HepG2 (cell line): ENCODE measurements around the gene ZFP36. TPM values are rescaled to one million over a fixed set of nuclear protein-coding genes. Genes with fewer than 3 reads are reported as not detected.

ENCODE experiments used
- ATAD3A ChIP-seq: sonication (generic); formaldehyde crosslinking; IDR thresholded peaks from 2 replicates; pipeline ENCODE4 v1.4.0; 2020; ENCODE audit warnings: missing genetic modification reagents
- CBFB ChIP-seq: sonication (generic); formaldehyde crosslinking; IDR thresholded peaks from 2 replicates; pipeline ENCODE4 v1.4.0; 2020; ENCODE audit warnings: missing genetic modification reagents
- HNF4G ChIP-seq, 2 experiments: sonication (generic) in 1 of 2; formaldehyde crosslinking in 1 of 2; IDR thresholded peaks; 2 replicates each; pipeline versions ENCODE4 v1.4.0 to v1.6.1; 2011 to 2020; ENCODE audit warnings: borderline replicate concordance in 2 of 2, low read depth in 2 of 2, mild to moderate bottlenecking in 2 of 2, low read length in 1 of 2, missing genetic modification reagents in 1 of 2, moderate library complexity in 1 of 2
- KMT2A ChIP-seq: sonication (generic); formaldehyde crosslinking; IDR thresholded peaks from 2 replicates; pipeline ENCODE4 v1.4.0; 2020; ENCODE audit warnings: missing genetic modification reagents
- MAZ ChIP-seq, 2 experiments: sonication (generic) in 1 of 2; formaldehyde crosslinking in 1 of 2; IDR thresholded peaks; 2 replicates each; pipeline versions ENCODE4 v1.5.0 to v1.6.1; 2012 to 2020; ENCODE audit warnings: low read depth in 2 of 2, mild to moderate bottlenecking in 2 of 2, borderline replicate concordance in 1 of 2, improper control_type of control experiment in 1 of 2, low read length in 1 of 2, missing genetic modification reagents in 1 of 2, moderate library complexity in 1 of 2
- NCOA5 ChIP-seq: sonication (generic); formaldehyde crosslinking; IDR thresholded peaks from 2 replicates; pipeline ENCODE4 v1.4.0; 2020; ENCODE audit warnings: missing genetic modification reagents
- RCOR2 ChIP-seq: IDR thresholded peaks from 2 replicates; pipeline ENCODE4 v1.6.1; 2016; ENCODE audit warnings: missing biosample characterization, missing genetic modification reagents
- RXRB ChIP-seq: IDR thresholded peaks from 2 replicates; pipeline ENCODE4 v1.6.1; 2016; ENCODE audit warnings: borderline replicate concordance, missing genetic modification reagents, missing compliant biosample characterization
- SIN3A ChIP-seq: IDR thresholded peaks from 2 replicates; pipeline ENCODE4 v1.6.1; 2011; ENCODE audit warnings: low read depth, mild to moderate bottlenecking, control low read depth, low read length, borderline replicate concordance
- TEAD3 ChIP-seq: optimal IDR thresholded peaks from 2 replicates; pipeline ENCODE3; 2016; ENCODE audit warnings: borderline replicate concordance
- XRCC5 ChIP-seq: fragments of 200-400 bp; formaldehyde crosslinking; optimal IDR thresholded peaks from 2 replicates; pipeline ENCODE3; 2017; ENCODE audit warnings: mild to moderate bottlenecking, low read length
- ZBTB14 ChIP-seq: sonication (generic); formaldehyde crosslinking; IDR thresholded peaks from 2 replicates; pipeline ENCODE4 v1.4.0; 2020; ENCODE audit warnings: missing genetic modification reagents
- ZBTB44 ChIP-seq: sonication (generic); formaldehyde crosslinking; IDR thresholded peaks from 2 replicates; pipeline ENCODE4 v1.4.0; 2020; ENCODE audit warnings: missing genetic modification reagents
- ZFY ChIP-seq: sonication (generic); formaldehyde crosslinking; IDR thresholded peaks from 2 replicates; pipeline ENCODE4 v1.4.0; 2020; ENCODE audit warnings: missing genetic modification reagents
- ZNF207 ChIP-seq: fragments of 450-650 bp; IDR thresholded peaks from 2 replicates; pipeline ENCODE4 v1.6.1; 2016; ENCODE audit warnings: antibody characterized with exemption, borderline replicate concordance
- ZNF225 ChIP-seq: sonication (generic); formaldehyde crosslinking; IDR thresholded peaks from 2 replicates; pipeline ENCODE4 v1.4.0; 2020; ENCODE audit warnings: mild to moderate bottlenecking, missing genetic modification reagents
- ZNF234 ChIP-seq: sonication (generic); formaldehyde crosslinking; conservative IDR thresholded peaks from 2 replicates; pipeline ENCODE4 v1.5.1; 2020; ENCODE audit warnings: mild to moderate bottlenecking, missing genetic modification reagents
- ZNF335 ChIP-seq: sonication (generic); formaldehyde crosslinking; IDR thresholded peaks from 2 replicates; pipeline ENCODE4 v1.4.0; 2020; ENCODE audit warnings: missing genetic modification reagents
- ZNF549 ChIP-seq: sonication (generic); formaldehyde crosslinking; IDR thresholded peaks from 2 replicates; pipeline ENCODE4 v1.5.0; 2020; ENCODE audit warnings: missing genetic modification reagents
- ZNF562 ChIP-seq: sonication (generic); formaldehyde crosslinking; IDR thresholded peaks from 2 replicates; pipeline ENCODE4 v1.8.0; 2022; ENCODE audit warnings: missing genetic modification reagents, borderline replicate concordance
- ZNF598 ChIP-seq: sonication (generic); formaldehyde crosslinking; IDR thresholded peaks from 2 replicates; pipeline ENCODE4 v1.5.1; 2020; ENCODE audit warnings: mild to moderate bottlenecking, missing genetic modification reagents, borderline replicate concordance
- ZNF672 ChIP-seq: sonication (generic); formaldehyde crosslinking; IDR thresholded peaks from 2 replicates; pipeline ENCODE4 v1.8.1; 2022; ENCODE audit warnings: missing genetic modification reagents
- ZNF761 ChIP-seq: sonication (generic); formaldehyde crosslinking; conservative IDR thresholded peaks from 2 replicates; pipeline ENCODE4 v1.4.0; 2020; ENCODE audit warnings: mild to moderate bottlenecking, missing genetic modification reagents
- ZSCAN12 ChIP-seq: sonication (generic); formaldehyde crosslinking; IDR thresholded peaks from 2 replicates; pipeline ENCODE4 v1.9.0; 2021; ENCODE audit warnings: mild to moderate bottlenecking, missing genetic modification reagents
- ZZZ3 ChIP-seq: sonication (generic); formaldehyde crosslinking; IDR thresholded peaks from 2 replicates; pipeline ENCODE4 v1.4.0; 2020; ENCODE audit warnings: missing genetic modification reagents, mild to moderate bottlenecking, borderline replicate concordance
- polyA plus RNA-seq, 8 experiments: library from polyadenylated mRNA; depleted of rRNA in 3 of 8; stranded (reverse) in 7 of 8; unstranded in 1 of 8; fragments of >200 nt; fragmentation: Illumina TruSeq in 4 of 8; extraction: Trizol in 4 of 8; gene quantifications; 2 replicates each; pipeline versions ENCODE4 v1.2.1 to v1.2.3, GENCODE V29; 2011 to 2016; ENCODE audit warnings: low read depth in 4 of 8, missing spikeins in 1 of 8, mixed read lengths in 1 of 8; ENCODE audit not compliant: insufficient read depth in 1 of 8
- total RNA-seq, 5 experiments: library from RNA; depleted of rRNA; stranded (reverse); fragments of >200 nt; fragmentation: Illumina TruSeq; extraction: Trizol; gene quantifications; 2 replicates each; pipeline ENCODE4 v1.2.3, GENCODE V29; 2016; ENCODE audit warnings: low read depth in 1 of 5
- TF ChIP-seq, protein P1 (sequence below): sonication (generic); formaldehyde crosslinking; IDR thresholded peaks from 2 replicates; pipeline ENCODE4 v1.5.0; 2020; ENCODE audit warnings: missing genetic modification reagents, mild to moderate bottlenecking, borderline replicate concordance

ZFP36 gene
- total and polyA plus RNA-seq, 2 of the 13 experiments (the other 11 are each of a cell fraction or from before 2014, with no cell fraction given): 1.4 to 1.7 TPM

DNA sequence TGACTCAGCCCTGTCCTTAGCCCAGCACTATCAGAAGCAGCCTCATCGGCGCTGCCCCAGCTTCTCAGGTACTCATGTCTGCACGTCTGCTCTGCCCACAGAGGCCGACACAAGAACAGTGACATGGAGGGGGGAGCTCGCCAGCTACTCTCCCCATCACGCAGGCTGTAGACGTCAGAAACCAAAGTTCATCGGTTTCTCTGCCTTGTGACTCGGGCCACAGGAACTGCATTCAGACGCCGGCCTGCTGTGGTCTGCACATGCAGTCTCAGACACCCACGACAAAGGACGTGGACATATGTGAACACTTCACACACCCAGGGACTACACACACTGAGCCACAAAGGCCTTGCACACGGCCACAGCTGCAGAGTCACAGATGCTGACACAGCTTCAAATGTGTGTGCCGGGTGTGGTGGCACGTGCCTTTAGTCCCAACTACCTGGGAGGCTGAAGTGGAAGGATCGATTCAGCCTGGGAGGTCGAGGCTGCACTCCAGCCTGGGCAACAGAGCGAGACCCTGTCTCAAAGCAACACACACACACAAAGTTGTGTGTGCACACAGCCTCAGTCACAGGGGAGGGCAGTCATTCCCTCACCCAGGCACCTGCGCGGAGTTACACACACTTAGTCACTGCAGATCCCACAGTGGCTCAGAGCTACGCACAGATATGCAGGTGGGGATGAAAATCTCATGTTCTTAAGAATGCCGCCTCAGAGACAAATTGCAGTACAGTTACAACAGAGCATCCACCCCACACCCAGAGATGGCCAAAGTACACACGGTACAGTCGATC is 4.9 kb upstream of the ZFP36 start (continued):
- TF ChIP-seq ZNF562 (CRISPR knock-in tag) (no peak), MAZ (IDR thresholded peaks at IDR 0.05; ENCODE audit: borderline replicate concordance, low read depth, low read length) (peak; percentile 28; the same call in 1 of the 2 replicates), MAZ (CRISPR knock-in tag; IDR thresholded peaks at IDR 0.05; ENCODE audit: low read depth) (no peak), NCOA5 (CRISPR knock-in tag) (no peak), SIN3A (peak; percentile 70; the same call in 1 of the 2 replicates), ZSCAN12 (no peak), ZZZ3 (CRISPR knock-in tag) (no peak), RXRB (CRISPR knock-in tag) (peak; percentile 88), CBFB (peak; percentile 29), ZNF234 (no peak), ZNF207 (no peak), KMT2A (CRISPR knock-in tag) (peak; percentile 62; the same call in 1 of the 2 replicates), ZNF672 (CRISPR knock-in tag) (no peak), ATAD3A (CRISPR knock-in tag) (no peak), ZNF598 (peak; percentile 79; the same call in 1 of the 2 replicates), ZBTB44 (CRISPR knock-in tag) (0 out of 2 replicates have a peak, but pooled peaks have one; percentile 14), RCOR2 (peak; percentile 66), ZFY (CRISPR knock-in tag) (peak; percentile 86), XRCC5 (peak; percentile 13), ZNF761 (peak; percentile 89), ZNF549 (no peak), ZNF225 (CRISPR knock-in tag) (no peak), ZBTB14 (CRISPR knock-in tag) (no peak), ZNF335 (0 out of 2 replicates have a peak, but pooled peaks have one; percentile 78), TEAD3 (CRISPR knock-in tag) (peak; percentile 44), HNF4G (IDR thresholded peaks at IDR 0.05; ENCODE audit: borderline replicate concordance, low read depth, low read length) (peak; percentile 72), HNF4G (CRISPR knock-in tag; IDR thresholded peaks at IDR 0.05; ENCODE audit: borderline replicate concordance, low read depth) (peak; percentile 89; the same call in 1 of the 2 replicates)
- TF ChIP-seq, protein P1, sequence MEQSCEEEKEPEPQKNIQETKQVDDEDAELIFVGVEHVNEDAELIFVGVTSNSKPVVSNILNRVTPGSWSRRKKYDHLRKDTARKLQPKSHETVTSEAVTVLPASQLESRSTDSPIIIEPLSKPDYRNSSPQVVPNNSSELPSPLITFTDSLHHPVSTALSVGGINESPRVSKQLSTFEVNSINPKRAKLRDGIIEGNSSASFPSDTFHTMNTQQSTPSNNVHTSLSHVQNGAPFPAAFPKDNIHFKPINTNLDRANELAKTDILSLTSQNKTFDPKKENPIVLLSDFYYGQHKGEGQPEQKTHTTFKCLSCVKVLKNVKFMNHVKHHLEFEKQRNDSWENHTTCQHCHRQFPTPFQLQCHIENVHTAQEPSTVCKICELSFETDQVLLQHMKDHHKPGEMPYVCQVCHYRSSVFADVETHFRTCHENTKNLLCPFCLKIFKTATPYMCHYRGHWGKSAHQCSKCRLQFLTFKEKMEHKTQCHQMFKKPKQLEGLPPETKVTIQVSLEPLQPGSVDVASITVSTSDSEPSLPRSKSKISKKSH: peak; percentile 93; the same call in 1 of the 2 replicates
